Measurements from ENCODE around the gene PKD1.

The PKD1 gene

DNA sequence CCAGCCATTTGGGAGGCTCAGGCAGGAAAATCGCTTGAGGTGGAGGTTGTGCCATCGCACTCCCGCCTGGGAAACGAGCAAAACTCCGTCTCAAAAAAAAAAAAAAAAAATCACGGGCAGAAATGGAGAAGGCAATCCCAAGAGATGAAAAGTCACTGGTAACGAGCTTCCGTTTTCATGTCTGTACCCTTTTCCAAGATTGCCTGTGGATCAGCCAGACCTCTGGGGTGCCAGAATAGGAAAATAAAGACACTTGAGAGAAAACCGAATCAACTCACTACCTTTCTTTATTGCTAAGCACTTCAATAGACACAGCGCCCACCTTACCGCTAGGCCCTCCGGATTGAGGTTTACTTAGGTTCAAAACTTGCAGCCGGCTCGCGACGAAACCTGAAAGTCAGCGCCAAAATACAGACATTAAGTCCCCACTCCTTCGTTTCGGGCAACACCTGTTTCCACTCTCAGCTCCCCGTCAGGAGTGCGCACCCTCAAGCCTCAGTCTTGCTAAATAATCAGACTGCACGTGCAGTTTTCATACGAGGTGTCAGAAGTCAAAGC is 18.9 kb upstream of the PKD1 start:
- Histone ChIP-seq H3K9ac (ENCODE audit: low read length) (peak overlapping the region; percentile 95), H3K4me3 (ENCODE audit: low read length) (peak overlapping the region; percentile 95), H3K27me3 (ENCODE audit: control insufficient read depth, insufficient read depth, low read length) (peaks cover 3% of the 10 kb centered on the region), H3K36me3 (ENCODE audit: control insufficient read depth, insufficient read depth, low read length) (peaks cover 4% of the 10 kb centered on the region), H3K27ac (ENCODE audit: low read depth, low read length) (peak overlapping the region; percentile 84), H3K4me1 (ENCODE audit: control insufficient read depth, insufficient read depth, low read length) (peaks cover 47% of the 10 kb centered on the region)

- peaks cover 38% of the 10 kb centered on the region for H3K4me1 ChIP-seq (ENCODE audit: control insufficient read depth, insufficient read depth, low read length)
- peak overlapping the region; percentile 19 for H3K9ac ChIP-seq (ENCODE audit: low read length)
- peak overlapping the region; percentile 95 for H3K4me3 ChIP-seq (ENCODE audit: low read length)
- peaks cover 3% of the 10 kb centered on the region for H3K27me3 ChIP-seq (ENCODE audit: control insufficient read depth, insufficient read depth, low read length)
- H3K27ac ChIP-seq (ENCODE audit: low read depth, low read length), result peak overlapping the region; percentile 70
- H3K36me3 ChIP-seq (ENCODE audit: control insufficient read depth, insufficient read depth, low read length), result peaks cover 4% of the 10 kb centered on the region
Observed at GRCh38 chr16:2152695-2153506, 17.2 kb upstream of the PKD1 start.

DNA sequence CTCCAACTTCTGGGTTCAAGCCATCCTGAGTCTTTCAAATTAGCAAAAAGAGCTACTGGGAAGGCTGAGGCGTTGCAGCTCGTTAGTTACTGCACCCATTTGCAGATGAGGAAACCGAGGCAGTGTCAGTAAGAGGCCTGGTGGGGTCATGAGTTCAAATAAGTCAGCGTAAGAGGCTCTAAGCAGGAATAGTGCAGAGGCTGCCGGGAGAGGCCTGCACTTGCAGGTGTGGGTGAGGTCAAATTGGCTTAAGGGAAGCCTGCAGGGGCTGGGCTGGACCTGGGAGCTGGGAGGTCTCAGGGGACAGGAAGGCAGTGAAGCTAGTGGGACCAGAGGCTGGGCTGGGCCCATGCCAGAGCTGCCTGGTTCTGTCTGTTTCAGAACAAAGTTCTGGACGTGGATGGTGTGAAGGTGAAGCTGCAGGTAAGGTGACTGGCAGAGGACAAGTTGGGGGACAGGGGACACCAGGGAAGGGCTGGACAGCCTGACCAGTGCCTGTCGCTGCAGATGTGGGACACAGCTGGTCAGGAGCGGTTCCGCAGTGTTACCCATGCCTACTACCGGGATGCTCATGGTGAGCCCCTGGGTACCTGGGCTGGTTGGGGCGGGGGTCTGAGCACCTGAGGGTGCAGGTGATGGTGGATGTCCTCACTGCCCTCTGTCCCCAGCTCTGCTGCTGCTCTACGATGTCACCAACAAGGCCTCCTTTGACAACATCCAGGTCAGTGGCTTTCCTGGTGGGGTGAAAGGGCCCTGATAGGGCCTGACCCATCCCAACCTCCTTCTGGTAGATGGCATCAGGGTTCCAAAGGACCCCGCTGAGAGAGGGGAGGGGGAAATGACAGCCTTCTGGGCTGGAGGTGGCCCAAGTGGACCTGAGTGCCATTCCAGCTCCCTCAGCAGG is 15.7 kb upstream of the PKD1 start:
- Histone ChIP-seq H3K4me1 (ENCODE audit: control insufficient read depth, insufficient read depth, low read length) (peaks cover 26% of the 10 kb centered on the region), H3K27ac (ENCODE audit: low read depth, low read length) (no peak overlapping the region), H3K4me3 (ENCODE audit: low read length) (no peak overlapping the region), H3K36me3 (ENCODE audit: control insufficient read depth, insufficient read depth, low read length) (peaks cover 4% of the 10 kb centered on the region), H3K9ac (ENCODE audit: low read length) (no peak overlapping the region), H3K27me3 (ENCODE audit: control insufficient read depth, insufficient read depth, low read length) (peaks cover 3% of the 10 kb centered on the region)

DNA sequence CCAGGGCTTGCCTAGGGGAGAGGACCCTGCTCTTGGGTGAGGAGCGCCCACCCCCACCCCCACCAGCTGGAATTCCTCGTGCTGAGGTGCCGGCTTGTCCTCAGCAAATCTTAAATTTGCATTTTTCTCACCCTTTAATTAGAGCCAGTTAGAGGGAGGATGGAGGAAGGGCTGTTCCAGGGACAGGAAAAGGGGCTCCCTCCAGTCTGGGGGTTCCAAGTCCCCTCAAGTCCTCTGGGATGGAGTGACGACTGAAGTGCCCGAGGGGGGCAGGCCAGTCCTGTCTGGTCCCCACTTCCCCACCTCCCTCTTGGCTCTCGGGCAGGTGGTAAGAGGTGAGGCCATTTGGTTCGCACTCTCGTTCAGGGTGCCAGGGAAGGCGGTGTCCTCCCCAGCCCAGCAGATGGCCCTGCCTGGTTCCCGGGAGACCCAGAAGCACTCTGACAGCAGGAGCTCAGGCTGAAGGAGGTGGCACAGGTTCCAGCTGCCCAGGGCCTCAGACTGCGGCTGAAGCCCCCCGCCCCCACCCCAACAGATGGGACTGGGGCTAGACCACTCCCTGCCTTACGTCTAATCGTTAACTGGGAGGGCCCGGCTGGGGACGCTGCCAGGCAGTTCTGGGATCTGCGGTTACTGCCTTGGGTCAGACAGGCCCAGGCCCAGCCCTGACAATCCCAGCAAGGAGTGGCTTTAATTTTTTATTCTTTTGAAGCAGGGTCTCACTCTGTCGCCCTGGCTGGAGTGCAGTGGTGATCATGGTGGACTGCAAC is 14.9 kb upstream of the PKD1 start:
- H3K4me3 ChIP-seq (ENCODE audit: low read length), result peak overlapping the region; percentile 27
- H3K27me3 ChIP-seq (ENCODE audit: control insufficient read depth, insufficient read depth, low read length), result peaks cover 3% of the 10 kb centered on the region
- peaks cover 22% of the 10 kb centered on the region for H3K4me1 ChIP-seq (ENCODE audit: control insufficient read depth, insufficient read depth, low read length)
- H3K9ac ChIP-seq (ENCODE audit: low read length), result no peak overlapping the region
- no peak overlapping the region for H3K27ac ChIP-seq (ENCODE audit: low read depth, low read length)
- peaks cover 4% of the 10 kb centered on the region for H3K36me3 ChIP-seq (ENCODE audit: control insufficient read depth, insufficient read depth, low read length)

GRCh38 chr16:2149630-2150417 is 14.1 kb upstream of the PKD1 start:
- no peak overlapping the region for H3K9ac ChIP-seq (ENCODE audit: low read length)
- H3K27ac ChIP-seq (ENCODE audit: low read depth, low read length), result no peak overlapping the region
- peak overlapping the region; percentile 27 for H3K4me3 ChIP-seq (ENCODE audit: low read length)
- H3K4me1 ChIP-seq (ENCODE audit: control insufficient read depth, insufficient read depth, low read length), result peaks cover 22% of the 10 kb centered on the region
- H3K27me3 ChIP-seq (ENCODE audit: control insufficient read depth, insufficient read depth, low read length), result peaks cover 3% of the 10 kb centered on the region
- H3K36me3 ChIP-seq (ENCODE audit: control insufficient read depth, insufficient read depth, low read length), result peaks cover 4% of the 10 kb centered on the region

- Histone ChIP-seq H3K4me3 (ENCODE audit: low read length) (peak overlapping the region; percentile 55), H3K9ac (ENCODE audit: low read length) (no peak overlapping the region), H3K27me3 (ENCODE audit: control insufficient read depth, insufficient read depth, low read length) (peaks cover 3% of the 10 kb centered on the region), H3K4me1 (ENCODE audit: control insufficient read depth, insufficient read depth, low read length) (peaks cover 18% of the 10 kb centered on the region), H3K27ac (ENCODE audit: low read depth, low read length) (no peak overlapping the region), H3K36me3 (ENCODE audit: control insufficient read depth, insufficient read depth, low read length) (peaks cover 4% of the 10 kb centered on the region)
Observed at GRCh38 chr16:2148714-2149629, 13.3 kb upstream of the PKD1 start.

DNA sequence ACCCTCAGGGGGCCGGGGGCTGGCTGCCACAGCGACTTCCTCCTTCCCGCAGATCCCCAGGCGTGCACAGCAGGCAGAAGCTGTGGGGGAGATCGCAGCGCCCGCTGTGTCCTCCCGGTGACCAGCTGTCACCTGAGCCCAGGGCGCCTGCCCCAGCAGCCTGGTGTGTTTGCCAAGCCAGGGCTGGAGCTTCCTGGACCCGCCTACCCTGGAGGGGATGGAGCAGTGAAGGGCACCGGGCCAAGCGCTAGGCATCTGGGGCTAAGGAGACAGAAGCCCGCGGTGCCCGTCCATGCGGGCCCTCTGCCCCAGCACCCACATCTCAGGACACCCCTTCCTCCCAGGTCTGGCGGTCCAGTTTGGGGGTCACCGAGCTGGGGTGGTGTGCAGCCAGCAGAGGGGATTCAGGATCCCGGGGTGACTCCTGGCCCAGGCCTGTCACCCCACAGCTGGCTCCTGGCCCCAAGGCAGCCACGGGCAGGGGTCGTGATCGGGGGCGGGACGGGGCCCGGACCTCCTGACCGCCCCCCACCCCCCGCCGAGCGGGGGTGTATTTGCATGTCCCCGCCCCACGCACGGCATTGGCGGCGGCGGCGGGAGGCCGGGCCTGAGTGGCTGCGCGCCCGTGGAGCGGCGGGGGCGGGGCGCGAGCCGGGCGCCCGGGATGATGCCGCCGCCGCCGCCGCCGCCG is 12.4 kb upstream of the PKD1 start, which contains the start of gene RAB26:
Gene RAB26, plus strand, starts transcription at position 645 of the 691 bp plus-strand sequence. CDS start 159 bp downstream, outside the sequence.
- H3K36me3 ChIP-seq (ENCODE audit: control insufficient read depth, insufficient read depth, low read length), result peaks cover 4% of the 10 kb centered on the region
- peak within 1 kb of the TSS; percentile 48 for H3K27ac ChIP-seq (ENCODE audit: low read depth, low read length)
- peak within 1 kb of the TSS; percentile 62 for H3K4me3 ChIP-seq (ENCODE audit: low read length)
- H3K9ac ChIP-seq (ENCODE audit: low read length), result peak within 1 kb of the TSS; percentile 21
- peaks cover 12% of the 10 kb centered on the region for H3K4me1 ChIP-seq (ENCODE audit: control insufficient read depth, insufficient read depth, low read length)
- peaks cover 3% of the 10 kb centered on the region for H3K27me3 ChIP-seq (ENCODE audit: control insufficient read depth, insufficient read depth, low read length)

DNA sequence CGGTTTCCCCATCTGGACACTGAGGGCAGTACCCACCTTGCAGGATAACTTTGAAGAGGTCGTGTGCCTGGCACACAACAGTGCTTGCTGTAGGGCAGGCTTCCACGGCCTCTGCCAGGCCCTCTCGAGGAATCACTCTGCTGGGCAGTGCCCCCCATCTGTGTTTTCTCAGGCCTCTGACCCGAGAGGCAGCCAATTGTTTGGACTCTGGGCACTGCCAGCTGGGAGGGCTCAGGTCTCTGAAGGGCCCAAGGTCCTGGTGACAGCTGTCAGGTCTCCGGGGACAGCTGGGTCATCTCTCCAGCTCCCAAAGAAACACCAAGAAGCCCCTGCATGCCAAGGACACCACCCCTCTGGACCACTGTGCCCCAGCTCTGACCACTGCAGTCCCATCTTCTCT is 11.7 kb upstream of the PKD1 start:
- H3K4me3 ChIP-seq (ENCODE audit: low read length), result no peak overlapping the region
- H3K27ac ChIP-seq (ENCODE audit: low read depth, low read length), result no peak overlapping the region
- peaks cover 5% of the 10 kb centered on the region for H3K4me1 ChIP-seq (ENCODE audit: control insufficient read depth, insufficient read depth, low read length)
- no peak overlapping the region for H3K9ac ChIP-seq (ENCODE audit: low read length)
- peaks cover 3% of the 10 kb centered on the region for H3K27me3 ChIP-seq (ENCODE audit: control insufficient read depth, insufficient read depth, low read length)
- peaks cover 4% of the 10 kb centered on the region for H3K36me3 ChIP-seq (ENCODE audit: control insufficient read depth, insufficient read depth, low read length)

- H3K4me3 ChIP-seq (ENCODE audit: low read length), result no peak overlapping the region
- no peak overlapping the region for H3K9ac ChIP-seq (ENCODE audit: low read length)
- H3K27me3 ChIP-seq (ENCODE audit: control insufficient read depth, insufficient read depth, low read length), result no peaks in the 10 kb centered on the region
- H3K27ac ChIP-seq (ENCODE audit: low read depth, low read length), result no peak overlapping the region
- H3K4me1 ChIP-seq (ENCODE audit: control insufficient read depth, insufficient read depth, low read length), result peaks cover 5% of the 10 kb centered on the region
- H3K36me3 ChIP-seq (ENCODE audit: control insufficient read depth, insufficient read depth, low read length), result no peaks in the 10 kb centered on the region
Observed at GRCh38 chr16:2145843-2146242, 10.1 kb upstream of the PKD1 start.

- Histone ChIP-seq H3K4me1 (ENCODE audit: control insufficient read depth, insufficient read depth, low read length) (peaks cover 2% of the 10 kb centered on the region), H3K36me3 (ENCODE audit: control insufficient read depth, insufficient read depth, low read length) (no peaks in the 10 kb centered on the region), H3K4me3 (ENCODE audit: low read length) (no peak overlapping the region), H3K27ac (ENCODE audit: low read depth, low read length) (no peak overlapping the region), H3K27me3 (ENCODE audit: control insufficient read depth, insufficient read depth, low read length) (no peaks in the 10 kb centered on the region), H3K9ac (ENCODE audit: low read length) (no peak overlapping the region)
Observed at GRCh38 chr16:2143878-2144485, 8.3 kb upstream of the PKD1 start.

Measured in rectal smooth muscle tissue (tissue), 1 donor.